GM19452 (cell line): ENCODE data around the gene KIAA0232.
A peak's percentile ranks its signal among the peaks of the same experiment; 100 is the strongest.
"Not testable (repeated sequence)": the region's sequence is repeated elsewhere in the genome, so short reads cannot be mapped to it uniquely, and the experiment has no call there.

Experiments
- ATAC-seq: cut with Tn5 transposase; IDR thresholded peaks from one replicate; pipeline ENCODE4 v1.9.1; 2021; ENCODE audit not compliant: unreplicated experiment

The KIAA0232 gene

GRCh38 chr4:6773616-6774540 lies 8.6 kb upstream of the KIAA0232 start:
- ATAC-seq, result no peak

- no peak for ATAC-seq
These were observed 6.8 kb upstream of the KIAA0232 start for GRCh38 chr4:6775746-6776145.

- no peak for ATAC-seq
These were observed 5.4 kb upstream of the KIAA0232 start for GRCh38 chr4:6776920-6777635.

GRCh38 chr4:6777636-6778281 lies 4.8 kb upstream of the KIAA0232 start:
- no peak for ATAC-seq

- ATAC-seq, result no peak
These were observed 4.1 kb upstream of the KIAA0232 start for GRCh38 chr4:6778435-6778834.

- ATAC-seq, result no peak
These were observed 2.6 kb upstream of the KIAA0232 start for GRCh38 chr4:6779667-6780565.

GRCh38 chr4:6781113-6781512 lies 1.4 kb upstream of the KIAA0232 start:
- ATAC-seq, result no peak

- no peak for ATAC-seq
These were observed 966 bp upstream of the KIAA0232 start for GRCh38 chr4:6781561-6781960.

- ATAC-seq, result no peak
These were observed 251 bp downstream of the KIAA0232 start for GRCh38 chr4:6782846-6783110.

GRCh38 chr4:6783111-6783981 lies 819 bp downstream of the KIAA0232 start:
- ATAC-seq, result peak; percentile 66

GRCh38 chr4:6785572-6785925 lies 3.0 kb downstream of the KIAA0232 start:
- ATAC-seq, result no peak

GRCh38 chr4:6788123-6788522 lies 5.6 kb downstream of the KIAA0232 start:
- ATAC-seq, result no peak

GRCh38 chr4:6791245-6791644 lies 8.7 kb downstream of the KIAA0232 start:
- ATAC-seq, result not testable (repeated sequence)

- not testable (repeated sequence) for ATAC-seq
These were observed 9.3 kb downstream of the KIAA0232 start for GRCh38 chr4:6791796-6792195.

- no peak for ATAC-seq
These were observed 11.7 kb downstream of the KIAA0232 start for GRCh38 chr4:6794189-6794588.

GRCh38 chr4:6795821-6796220 lies 13.3 kb downstream of the KIAA0232 start:
- no peak for ATAC-seq

GRCh38 chr4:6797368-6797767 lies 14.8 kb downstream of the KIAA0232 start:
- not testable (repeated sequence) for ATAC-seq

GRCh38 chr4:6799091-6799490 lies 16.6 kb downstream of the KIAA0232 start:
- ATAC-seq, result no peak

GRCh38 chr4:6802025-6802424 lies 19.5 kb downstream of the KIAA0232 start:
- no peak for ATAC-seq

- ATAC-seq, result no peak
These were observed 20.1 kb downstream of the KIAA0232 start for GRCh38 chr4:6802626-6803025.
